CD4-positive, alpha-beta T cell treated with Interleukin-4 for 1 hour (primary cell): ENCODE data around the gene AGBL5.
"Not testable (repeated sequence)": the region's sequence is repeated elsewhere in the genome, so short reads cannot be mapped to it uniquely, and the experiment has no call there.

Source experiments
- DNase-seq, 2 donors: peaks; one replicate each; pipeline ENCODE4 v3.0.0-alpha.2; 2020 to 2022

Gene AGBL5

GRCh38 chr2:27094353-27094984 is 43.0 kb downstream of the AGBL5 start:
- no peak for DNase-seq

- DNase-seq, result no peak
Measured at GRCh38 chr2:27095427-27095744, 43.9 kb downstream of the AGBL5 start.

- peak; percentile 51 to 54 for DNase-seq
Measured at GRCh38 chr2:27095745-27096651, 44.5 kb downstream of the AGBL5 start.

- peak in 1 of 2 donors; percentile 19 for DNase-seq
Measured at GRCh38 chr2:27096748-27097297, 45.4 kb downstream of the AGBL5 start.

- DNase-seq, result no peak
Measured at GRCh38 chr2:27097341-27097740, 45.9 kb downstream of the AGBL5 start.

GRCh38 chr2:27099334-27099955 is 48.0 kb downstream of the AGBL5 start:
- no peak for DNase-seq

- no peak for DNase-seq
Measured at GRCh38 chr2:27100036-27100435, 48.6 kb downstream of the AGBL5 start.

GRCh38 chr2:27102329-27102728 is 50.9 kb downstream of the AGBL5 start:
- no peak for DNase-seq

- no peak for DNase-seq
Measured at GRCh38 chr2:27105981-27106380, 54.5 kb downstream of the AGBL5 start.

- DNase-seq, result no peak
Measured at GRCh38 chr2:27108221-27108620, 56.8 kb downstream of the AGBL5 start.

GRCh38 chr2:27109083-27109482 is 57.6 kb downstream of the AGBL5 start:
- DNase-seq, result no peak

GRCh38 chr2:27110603-27111352 is 59.3 kb downstream of the AGBL5 start:
- not testable (repeated sequence) for DNase-seq

GRCh38 chr2:27111392-27112078 is 60.1 kb downstream of the AGBL5 start:
- DNase-seq, result not testable (repeated sequence)

- no peak for DNase-seq
Measured at GRCh38 chr2:27115519-27115918, 64.1 kb downstream of the AGBL5 start.

- no peak for DNase-seq
Measured at GRCh38 chr2:27117995-27118524, 66.6 kb downstream of the AGBL5 start.

- no peak for DNase-seq
Measured at GRCh38 chr2:27118525-27119329, 67.3 kb downstream of the AGBL5 start, which contains the start of gene CGREF1. CGREF1 (minus strand) TSS chr2:27119128; CDS start chr2:27104366, 14,762 bp downstream.

- DNase-seq, result not testable (repeated sequence)
Measured at GRCh38 chr2:27119330-27119670, 67.8 kb downstream of the AGBL5 start.
